Central memory CD8-positive, alpha-beta T cell (primary cell): Measurements from ENCODE around the gene BLZF1.
"Not testable (repeated sequence)": the region's sequence is repeated elsewhere in the genome, so short reads cannot be mapped to it uniquely, and the experiment has no call there.

Experiments used
- ATAC-seq: fragments of 150-1000 bp; cut with Tn5 transposase; replicated peaks from 2 replicates; pipeline ENCODE4 v1.10.0; 2022; ENCODE audit warnings: mild to moderate bottlenecking, moderate FRiP score, moderate number of reproducible peaks; ENCODE audit not compliant: poor library complexity, severe bottlenecking; ENCODE audit errors: extremely low read depth
- DNase-seq, 2 donors: peaks; one replicate each; pipeline ENCODE4 v3.0.0; 2021; ENCODE audit warnings: low spot score in 2 of 2
- H3K27ac Mint-ChIP-seq: one replicate; pipeline ENCODE4 v1.8.0; 2022; ENCODE audit warnings: low read depth, mild to moderate bottlenecking, moderate library complexity, mixed read lengths
- H3K27me3 Mint-ChIP-seq: one replicate; pipeline ENCODE4 v1.8.0; 2022; ENCODE audit warnings: mixed read lengths
- H3K36me3 Mint-ChIP-seq: one replicate; pipeline ENCODE4 v1.8.0; 2022; ENCODE audit warnings: mild to moderate bottlenecking, moderate library complexity, mixed read lengths; ENCODE audit not compliant: insufficient read depth
- H3K4me1 Mint-ChIP-seq: one replicate; pipeline ENCODE4 v1.8.0; 2022; ENCODE audit warnings: mixed read lengths
- H3K4me3 Mint-ChIP-seq: one replicate; pipeline ENCODE4 v1.8.0; 2022; ENCODE audit warnings: mild to moderate bottlenecking, moderate library complexity, mixed read lengths
- H3K9me3 Mint-ChIP-seq: one replicate; pipeline ENCODE4 v1.8.0; 2022; ENCODE audit warnings: mixed read lengths

The BLZF1 gene

GRCh38 chr1:169338617-169339016 lies 29.4 kb upstream of the BLZF1 start:
- DNase-seq, result no peak
- Mint-ChIP-seq H3K4me1 (peaks cover 23% of the 10 kb centered on the region), H3K9me3 (peaks cover 5% of the 10 kb centered on the region), H3K27me3 (no peaks in the 10 kb centered on the region), H3K27ac (peak overlapping the region; percentile 20), H3K36me3 (peaks cover 2% of the 10 kb centered on the region), H3K4me3 (no peak overlapping the region)
- ATAC-seq, result no peak

GRCh38 chr1:169339773-169340172 lies 28.2 kb upstream of the BLZF1 start:
- Mint-ChIP-seq H3K4me1 (peaks cover 15% of the 10 kb centered on the region), H3K27ac (no peak overlapping the region), H3K9me3 (peaks cover 5% of the 10 kb centered on the region), H3K27me3 (no peaks in the 10 kb centered on the region), H3K36me3 (peaks cover 2% of the 10 kb centered on the region), H3K4me3 (no peak overlapping the region)
- ATAC-seq (no peak), DNase-seq (no peak)

DNA sequence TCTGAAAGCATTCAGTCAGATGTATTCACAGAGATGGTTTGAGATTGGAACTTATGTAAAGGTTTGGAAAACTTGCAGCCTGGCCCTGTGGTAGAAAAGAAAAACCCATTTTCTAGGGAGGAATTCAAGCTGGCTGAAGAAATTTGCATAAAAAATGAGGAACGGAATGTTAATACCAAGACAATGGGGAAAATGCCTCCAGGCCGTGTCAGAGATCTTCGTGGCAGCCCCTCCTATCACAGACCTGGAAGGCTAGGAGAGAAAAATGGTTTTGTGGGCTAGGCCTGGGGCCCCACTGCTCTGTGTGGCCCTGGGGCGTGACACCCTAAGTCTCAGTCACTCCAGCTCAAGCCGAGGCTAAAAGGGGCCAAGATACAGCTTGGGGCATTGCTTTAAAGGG lies 27.1 kb upstream of the BLZF1 start:
- Mint-ChIP-seq H3K9me3 (no peaks in the 10 kb centered on the region), H3K27ac (no peak overlapping the region), H3K36me3 (peaks cover 5% of the 10 kb centered on the region), H3K4me1 (peaks cover 15% of the 10 kb centered on the region), H3K4me3 (no peak overlapping the region), H3K27me3 (no peaks in the 10 kb centered on the region)
- ATAC-seq (no peak), DNase-seq (no peak)

DNA sequence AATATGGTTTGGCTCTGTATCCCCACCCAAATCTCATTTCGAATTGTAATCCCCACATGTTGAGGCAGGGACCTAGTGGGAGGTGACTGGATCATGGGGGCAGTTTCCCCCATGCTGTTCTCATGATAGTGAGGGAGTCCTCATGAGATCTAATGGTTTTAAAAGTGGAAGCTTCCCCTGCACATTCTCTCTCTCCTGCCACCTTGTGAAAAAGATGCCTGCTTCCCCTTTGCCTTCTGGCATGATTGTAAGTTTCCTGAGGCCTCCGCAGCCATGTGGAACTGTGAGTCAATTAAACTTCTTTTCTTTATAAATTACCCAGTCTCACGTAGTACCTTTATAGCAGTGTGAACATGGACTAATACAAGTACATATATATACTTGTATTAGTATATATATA lies 25.9 kb upstream of the BLZF1 start:
- H3K27ac Mint-ChIP-seq, ATAC-seq: not testable (repeated sequence)

GRCh38 chr1:169345511-169345910 lies 22.5 kb upstream of the BLZF1 start:
- peaks cover 4% of the 10 kb centered on the region for H3K4me1 Mint-ChIP-seq
- ATAC-seq, result no peak
- DNase-seq, result no peak
- no peak overlapping the region for H3K4me3 Mint-ChIP-seq
- H3K36me3 Mint-ChIP-seq, result peaks cover 4% of the 10 kb centered on the region
- no peak overlapping the region for H3K27ac Mint-ChIP-seq
- no peaks in the 10 kb centered on the region for H3K27me3 Mint-ChIP-seq
- no peaks in the 10 kb centered on the region for H3K9me3 Mint-ChIP-seq

More for the DNA sequence above, 25.9 kb upstream of the BLZF1 start:
- H3K27me3 Mint-ChIP-seq, H3K36me3 Mint-ChIP-seq, H3K9me3 Mint-ChIP-seq, DNase-seq, H3K4me3 Mint-ChIP-seq: not testable (repeated sequence)
- H3K4me1 Mint-ChIP-seq, result peaks cover 15% of the 10 kb centered on the region

DNA sequence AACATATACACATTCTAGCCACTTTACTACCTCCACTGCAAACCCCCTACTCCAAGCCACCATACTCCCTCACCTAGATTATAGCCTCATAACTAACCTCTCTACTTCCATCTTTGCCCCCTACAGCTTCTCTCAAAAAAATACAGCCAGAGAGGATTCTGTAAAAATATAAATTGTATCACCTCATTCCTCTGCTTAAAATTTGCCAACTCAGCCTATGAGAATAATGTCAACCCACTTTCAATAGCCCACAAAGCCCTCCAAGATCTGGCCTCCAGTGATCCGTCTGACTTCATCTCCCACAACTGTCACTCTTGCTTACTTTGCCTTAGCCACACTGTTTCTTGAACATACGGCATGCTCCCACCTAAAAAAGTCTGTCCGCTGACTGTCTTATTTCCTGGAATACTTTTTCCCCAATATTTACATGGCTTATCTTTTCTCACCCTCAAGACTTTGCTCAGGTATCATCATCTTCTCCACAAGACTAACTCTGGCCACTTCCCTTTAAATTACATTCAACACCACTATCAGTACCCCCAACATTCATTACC lies 21.9 kb upstream of the BLZF1 start:
- Mint-ChIP-seq H3K9me3 (no peaks in the 10 kb centered on the region), H3K4me3 (no peak overlapping the region), H3K27me3 (no peaks in the 10 kb centered on the region), H3K27ac (no peak overlapping the region), H3K4me1 (peaks cover under 1% of the 10 kb centered on the region), H3K36me3 (peaks cover 4% of the 10 kb centered on the region)
- no peak for ATAC-seq
- no peak for DNase-seq

DNA sequence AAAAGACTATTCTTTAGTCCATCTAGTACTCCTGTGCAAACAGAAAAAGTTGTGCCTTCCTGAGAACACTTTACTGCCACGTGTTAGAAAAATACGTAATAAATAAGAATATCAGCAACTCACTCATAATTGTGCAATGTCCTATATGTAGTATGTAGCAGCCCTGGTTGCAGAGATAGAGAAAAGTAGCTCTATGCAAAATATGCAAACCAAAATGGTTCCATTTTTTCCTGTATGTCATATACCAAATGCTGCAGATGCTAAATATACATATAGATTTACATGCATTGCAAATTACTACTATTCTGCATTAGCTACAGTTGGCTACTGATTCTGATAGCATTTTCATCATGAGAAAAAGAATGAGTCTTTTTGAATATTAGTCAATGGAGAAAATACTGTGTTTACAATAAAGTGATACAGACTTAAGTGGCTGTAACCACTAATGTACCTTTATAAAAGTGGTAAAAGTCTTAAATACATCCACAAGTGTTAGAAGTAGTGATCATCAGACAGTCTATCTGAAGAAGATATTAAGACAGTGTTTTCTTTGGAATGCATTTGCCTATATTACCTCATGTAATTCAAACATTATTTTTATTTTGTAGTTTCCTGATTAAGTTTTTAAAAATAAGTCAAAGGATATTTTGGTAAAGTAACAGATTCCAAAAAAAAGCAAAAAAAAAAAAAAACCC lies 20.2 kb upstream of the BLZF1 start:
- DNase-seq, result no peak
- ATAC-seq, result no peak
- no peak overlapping the region for H3K27ac Mint-ChIP-seq
- peaks cover 9% of the 10 kb centered on the region for H3K4me1 Mint-ChIP-seq
- H3K4me3 Mint-ChIP-seq, result no peak overlapping the region
- no peaks in the 10 kb centered on the region for H3K27me3 Mint-ChIP-seq
- no peaks in the 10 kb centered on the region for H3K9me3 Mint-ChIP-seq
- H3K36me3 Mint-ChIP-seq, result peaks cover 4% of the 10 kb centered on the region

DNA sequence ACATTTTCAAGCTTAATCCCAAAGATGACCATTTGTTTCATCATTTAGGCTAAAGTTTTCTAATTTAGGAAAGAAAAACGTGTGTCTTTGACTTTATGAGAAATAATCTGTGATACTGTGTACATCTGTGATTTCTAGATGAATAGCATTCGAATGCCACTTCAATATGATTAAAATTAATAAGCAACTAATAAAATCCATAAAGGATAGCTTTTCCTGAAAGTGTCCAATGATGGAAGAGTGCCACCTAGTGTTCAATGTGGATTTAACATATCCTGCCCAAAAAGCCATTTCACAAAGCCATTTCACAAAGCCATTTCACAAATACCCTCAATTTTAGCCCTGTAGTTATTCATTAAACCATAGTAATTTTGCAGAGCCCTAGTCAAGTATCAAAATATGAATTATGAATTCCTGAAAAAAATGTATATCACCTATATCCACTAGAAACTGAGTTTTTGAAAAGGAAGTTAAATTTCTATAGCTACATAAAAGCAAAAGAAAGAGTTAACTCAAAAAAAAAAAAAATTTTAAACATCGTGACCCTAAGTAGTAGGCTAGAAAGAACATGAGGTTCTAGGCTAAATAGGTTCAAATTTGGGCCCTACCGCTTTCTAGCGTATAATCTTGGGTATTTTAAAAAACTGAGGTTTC lies 19.5 kb upstream of the BLZF1 start:
- Mint-ChIP-seq H3K27ac (no peak overlapping the region), H3K36me3 (peaks cover 4% of the 10 kb centered on the region), H3K4me1 (peaks cover 9% of the 10 kb centered on the region), H3K4me3 (no peak overlapping the region), H3K9me3 (no peaks in the 10 kb centered on the region), H3K27me3 (no peaks in the 10 kb centered on the region)
- ATAC-seq (peak; percentile 36), DNase-seq (no peak)

- H3K9me3 Mint-ChIP-seq, result no peaks in the 10 kb centered on the region
- no peak overlapping the region for H3K27ac Mint-ChIP-seq
- DNase-seq, result no peak
- H3K36me3 Mint-ChIP-seq, result no peaks in the 10 kb centered on the region
- peaks cover 19% of the 10 kb centered on the region for H3K4me1 Mint-ChIP-seq
- H3K4me3 Mint-ChIP-seq, result no peak overlapping the region
- no peaks in the 10 kb centered on the region for H3K27me3 Mint-ChIP-seq
- ATAC-seq, result no peak
Measured at GRCh38 chr1:169360415-169360814, 7.6 kb upstream of the BLZF1 start.

DNA sequence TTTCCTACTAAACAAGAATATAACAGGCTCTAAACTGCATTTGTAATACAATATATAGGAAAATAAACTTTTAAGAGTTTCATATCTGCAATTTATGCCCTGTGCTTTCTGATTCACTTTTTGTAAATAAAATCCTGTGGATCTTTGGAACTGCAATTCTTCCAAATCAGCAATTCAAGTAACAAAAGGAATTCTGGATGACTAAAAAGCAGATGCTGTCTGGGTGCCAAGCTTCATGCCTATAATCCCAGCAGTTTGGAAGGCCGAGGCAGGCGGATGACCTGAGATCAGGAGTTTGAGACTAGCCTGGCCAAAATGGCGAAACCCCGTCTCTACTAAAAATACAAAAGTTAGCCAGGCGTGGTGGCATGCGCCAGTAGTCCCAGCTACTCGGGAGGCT lies 6.7 kb upstream of the BLZF1 start:
- H3K4me3 Mint-ChIP-seq, result no peak overlapping the region
- H3K27ac Mint-ChIP-seq, result no peak overlapping the region
- no peaks in the 10 kb centered on the region for H3K9me3 Mint-ChIP-seq
- DNase-seq (no peak), ATAC-seq (no peak)
- H3K27me3 Mint-ChIP-seq, result no peaks in the 10 kb centered on the region
- H3K36me3 Mint-ChIP-seq, result no peaks in the 10 kb centered on the region
- H3K4me1 Mint-ChIP-seq, result peaks cover 16% of the 10 kb centered on the region

DNA sequence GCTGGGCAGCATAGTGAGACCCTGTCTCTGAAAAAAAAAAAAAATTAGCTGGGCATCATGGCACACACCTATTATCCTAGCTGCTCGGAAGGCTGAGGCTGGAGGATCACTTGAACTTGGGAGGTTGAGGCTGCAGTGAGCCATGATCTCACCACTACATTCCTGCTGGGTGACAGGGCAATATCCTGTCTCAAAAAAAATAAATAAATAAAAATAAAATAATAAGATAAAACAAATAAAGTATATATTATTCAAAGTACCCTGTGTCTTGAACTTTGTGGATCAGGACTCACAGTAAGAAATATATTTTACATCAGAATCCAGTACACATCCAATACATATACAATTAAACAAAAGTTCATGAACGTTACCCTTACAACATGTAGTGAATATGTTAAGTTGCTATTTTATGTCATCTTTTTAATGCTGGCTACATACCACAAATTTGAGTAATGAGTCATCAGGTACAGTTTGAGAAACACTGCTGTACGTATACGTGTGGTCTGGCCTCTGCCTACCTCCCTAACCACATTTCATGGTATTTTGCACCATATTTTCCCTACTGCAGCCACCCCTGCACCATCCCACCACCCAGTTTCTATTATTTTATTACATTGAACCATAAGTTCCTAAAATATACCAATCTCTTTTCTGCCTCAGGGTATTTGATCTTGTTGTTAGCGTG lies 4.8 kb upstream of the BLZF1 start:
- Mint-ChIP-seq H3K36me3 (no peaks in the 10 kb centered on the region), H3K4me3 (no peak overlapping the region), H3K27ac (peak overlapping the region; percentile 33), H3K4me1 (peaks cover 16% of the 10 kb centered on the region), H3K27me3 (no peaks in the 10 kb centered on the region), H3K9me3 (no peaks in the 10 kb centered on the region)
- DNase-seq (no peak), ATAC-seq (peak; percentile 6)

GRCh38 chr1:169364948-169365347 lies 3.0 kb upstream of the BLZF1 start:
- H3K27ac Mint-ChIP-seq, result no peak overlapping the region

More at GRCh38 chr1:169364948-169365347, 3.0 kb upstream of the BLZF1 start:
- Mint-ChIP-seq H3K4me1 (peaks cover 18% of the 10 kb centered on the region), H3K4me3 (no peak overlapping the region), H3K9me3 (no peaks in the 10 kb centered on the region), H3K27me3 (no peaks in the 10 kb centered on the region), H3K36me3 (peaks cover under 1% of the 10 kb centered on the region)
- DNase-seq (no peak), ATAC-seq (no peak)
